ENCODE measurements around the gene PHKB.

DNA sequence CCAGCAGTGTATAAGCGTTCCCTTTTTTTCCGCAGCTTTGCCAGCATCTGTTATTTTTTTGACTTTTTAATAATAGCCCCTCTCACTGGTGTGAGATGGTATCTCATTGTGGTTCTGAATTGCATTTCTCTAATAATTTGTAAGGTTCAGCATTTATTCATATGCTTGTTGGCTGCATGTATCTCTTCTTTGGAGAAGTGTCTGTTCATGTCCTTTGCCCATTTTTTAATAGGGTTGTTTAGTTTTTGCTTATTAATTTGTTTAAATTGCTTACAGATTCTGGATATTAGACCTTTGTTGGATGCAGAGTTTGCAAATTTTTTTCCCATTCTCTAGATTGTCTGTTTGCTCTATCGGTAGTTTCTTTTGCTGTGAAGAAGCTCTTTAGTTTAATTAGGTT, 26.9 kb downstream of the PHKB start:
- TF ChIP-seq RARB (CRISPR knock-in tag; IDR thresholded peaks at IDR 0.05) (no peak), ZNF565 (CRISPR knock-in tag; conservative IDR thresholded peaks at IDR 0.05; ENCODE audit: low read depth) (no peak), ZC3H10 (CRISPR knock-in tag; IDR thresholded peaks at IDR 0.05) (no peak)
- TF ChIP-seq, protein P1, sequence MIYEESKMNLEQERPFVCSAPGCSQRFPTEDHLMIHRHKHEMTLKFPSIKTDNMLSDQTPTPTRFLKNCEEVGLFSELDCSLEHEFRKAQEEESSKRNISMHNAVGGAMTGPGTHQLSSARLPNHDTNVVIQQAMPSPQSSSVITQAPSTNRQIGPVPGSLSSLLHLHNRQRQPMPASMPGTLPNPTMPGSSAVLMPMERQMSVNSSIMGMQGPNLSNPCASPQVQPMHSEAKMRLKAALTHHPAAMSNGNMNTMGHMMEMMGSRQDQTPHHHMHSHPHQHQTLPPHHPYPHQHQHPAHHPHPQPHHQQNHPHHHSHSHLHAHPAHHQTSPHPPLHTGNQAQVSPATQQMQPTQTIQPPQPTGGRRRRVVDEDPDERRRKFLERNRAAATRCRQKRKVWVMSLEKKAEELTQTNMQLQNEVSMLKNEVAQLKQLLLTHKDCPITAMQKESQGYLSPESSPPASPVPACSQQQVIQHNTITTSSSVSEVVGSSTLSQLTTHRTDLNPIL (CRISPR knock-in tag; IDR thresholded peaks at IDR 0.05; ENCODE audit: low read depth) = no peak

All from SK-N-SH treated with all-trans-retinoic acid at 6 μM for 48 hours (cell line).